ENCODE results near the gene HINT1.
"Not testable (repeated sequence)": the region's sequence is repeated elsewhere in the genome, so short reads cannot be mapped to it uniquely, and the experiment has no call there.

HINT1 gene

GRCh38 chr5:131133091-131133490 lies 32.0 kb downstream of the HINT1 start:
- in situ Hi-C loops (cut with HindIII; ENCODE audit: low pct_ligation_motif_present, low pct_unique_long_range_greater_than_20kb, low sequenced_read_pairs); DNase-seq: not testable (repeated sequence)

GRCh38 chr5:131129306-131129705 lies 35.8 kb downstream of the HINT1 start:
- in situ Hi-C loops (cut with HindIII; ENCODE audit: low pct_ligation_motif_present, low pct_unique_long_range_greater_than_20kb, low sequenced_read_pairs): no loop called here
- no peak for DNase-seq

DNA sequence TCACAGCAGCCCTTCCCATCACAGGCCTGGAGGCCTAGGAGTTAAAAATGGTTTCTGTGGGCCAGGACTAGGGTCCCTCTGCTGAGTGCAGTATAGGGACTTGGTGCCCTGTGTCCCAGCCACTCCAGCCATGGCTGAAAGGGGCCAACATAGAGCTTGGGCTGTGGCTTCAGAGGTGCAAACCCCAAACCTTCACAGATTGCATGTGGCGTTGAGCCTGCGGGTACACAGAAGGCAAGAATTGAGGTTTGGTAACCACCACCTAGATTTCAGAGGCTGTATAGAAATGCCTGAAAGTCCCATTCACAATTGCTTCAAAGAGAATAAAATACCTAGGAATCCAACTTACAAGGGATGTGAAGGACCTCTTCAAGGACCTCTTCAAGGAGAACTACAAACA lies 37.8 kb downstream of the HINT1 start:
- in situ Hi-C loops (cut with HindIII; ENCODE audit: low pct_ligation_motif_present, low pct_unique_long_range_greater_than_20kb, low sequenced_read_pairs): not testable (repeated sequence)

GRCh38 chr5:131114754-131115153 lies 50.3 kb downstream of the HINT1 start:
- in situ Hi-C loops (cut with HindIII; ENCODE audit: low pct_ligation_motif_present, low pct_unique_long_range_greater_than_20kb, low sequenced_read_pairs): no loop called here
- DNase-seq: no peak

More for the DNA sequence above, 37.8 kb downstream of the HINT1 start:
- DNase-seq: not testable (repeated sequence)

DNA sequence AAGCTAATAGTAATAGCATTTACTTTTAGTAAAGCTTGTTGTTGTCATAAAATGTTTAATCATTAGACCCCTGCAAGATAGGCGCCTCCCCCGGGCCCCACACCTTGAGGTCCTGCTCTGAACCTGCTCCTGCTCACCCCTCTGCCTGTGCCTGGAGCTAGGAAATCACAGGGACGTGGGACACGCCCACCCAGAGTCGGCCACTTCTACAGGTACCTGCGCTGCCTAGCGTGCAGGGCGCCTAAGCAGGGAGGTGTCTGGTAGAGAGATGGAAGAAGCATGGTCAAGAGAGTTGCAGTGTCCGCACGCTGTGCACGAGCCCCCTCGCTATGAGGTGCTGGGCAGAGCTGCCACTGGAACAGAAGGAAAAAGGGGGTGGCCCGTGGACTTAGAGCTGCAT lies 52.6 kb downstream of the HINT1 start:
- in situ Hi-C loops (cut with HindIII; ENCODE audit: low pct_ligation_motif_present, low pct_unique_long_range_greater_than_20kb, low sequenced_read_pairs): no loop called here
- no peak for DNase-seq

- no peak for DNase-seq
- in situ Hi-C loops (cut with HindIII; ENCODE audit: low pct_ligation_motif_present, low pct_unique_long_range_greater_than_20kb, low sequenced_read_pairs): no loop called here
Measured at GRCh38 chr5:131110256-131110594, 54.8 kb downstream of the HINT1 start.

GRCh38 chr5:131109540-131110255 lies 55.4 kb downstream of the HINT1 start:
- peak; percentile 39 for DNase-seq
- in situ Hi-C loops (cut with HindIII; ENCODE audit: low pct_ligation_motif_present, low pct_unique_long_range_greater_than_20kb, low sequenced_read_pairs): no loop called here

Data from ACHN (cell line).